GM19395 (cell line): ENCODE results near the gene WWOX.

Experiments used
- ATAC-seq: cut with Tn5 transposase; IDR thresholded peaks from one replicate; pipeline ENCODE4 v1.9.1; 2021; ENCODE audit warnings: mild to moderate bottlenecking, moderate library complexity; ENCODE audit not compliant: unreplicated experiment

WWOX gene

GRCh38 chr16:78552106-78552675 is 452.7 kb downstream of the WWOX start:
- ATAC-seq, result no peak

- ATAC-seq, result no peak
Observed at GRCh38 chr16:78552716-78553115, 453.3 kb downstream of the WWOX start.

GRCh38 chr16:78553268-78554039 is 454.0 kb downstream of the WWOX start:
- no peak for ATAC-seq

GRCh38 chr16:78556421-78556820 is 457.0 kb downstream of the WWOX start:
- no peak for ATAC-seq

- ATAC-seq, result no peak
Observed at GRCh38 chr16:78560997-78561396, 461.5 kb downstream of the WWOX start.

- no peak for ATAC-seq
Observed at GRCh38 chr16:78562111-78562510, 462.7 kb downstream of the WWOX start.

GRCh38 chr16:78562650-78563049 is 463.2 kb downstream of the WWOX start:
- ATAC-seq, result no peak

GRCh38 chr16:78563905-78564304 is 464.5 kb downstream of the WWOX start:
- no peak for ATAC-seq

GRCh38 chr16:78566397-78567073 is 467.1 kb downstream of the WWOX start:
- no peak for ATAC-seq

- ATAC-seq, result no peak
Observed at GRCh38 chr16:78570399-78571141, 471.1 kb downstream of the WWOX start.

GRCh38 chr16:78571434-78571833 is 472.0 kb downstream of the WWOX start:
- ATAC-seq, result no peak

GRCh38 chr16:78571898-78572358 is 472.5 kb downstream of the WWOX start:
- no peak for ATAC-seq

GRCh38 chr16:78574571-78574970 is 475.1 kb downstream of the WWOX start:
- ATAC-seq, result peak; percentile 80

GRCh38 chr16:78576941-78577340 is 477.5 kb downstream of the WWOX start:
- no peak for ATAC-seq

- no peak for ATAC-seq
Observed at GRCh38 chr16:78577630-78578029, 478.2 kb downstream of the WWOX start.

GRCh38 chr16:78579020-78579419 is 479.6 kb downstream of the WWOX start:
- ATAC-seq, result no peak

GRCh38 chr16:78583441-78583840 is 484.0 kb downstream of the WWOX start:
- no peak for ATAC-seq

- no peak for ATAC-seq
Observed at GRCh38 chr16:78584213-78584860, 484.9 kb downstream of the WWOX start.

- ATAC-seq, result no peak
Observed at GRCh38 chr16:78584991-78585390, 485.5 kb downstream of the WWOX start.

- no peak for ATAC-seq
Observed at GRCh38 chr16:78589331-78589730, 489.9 kb downstream of the WWOX start.

GRCh38 chr16:78591682-78592103 is 492.2 kb downstream of the WWOX start:
- no peak for ATAC-seq
